Nephron progenitor cell (in vitro differentiated cells): ENCODE data around the gene PARP16.
A peak's percentile ranks its signal among the peaks of the same experiment; 100 is the strongest.

Source experiments
- DNase-seq: peaks from one replicate; pipeline ENCODE4 v3.0.0; 2021
- H3K27ac Mint-ChIP-seq: 2 replicates; pipeline ENCODE4 v1.8.0; 2021; ENCODE audit warnings: mild to moderate bottlenecking, moderate library complexity, mixed read lengths
- H3K27me3 Mint-ChIP-seq: 2 replicates; pipeline ENCODE4 v1.8.0; 2021; ENCODE audit warnings: mild to moderate bottlenecking, low read depth, mixed read lengths; ENCODE audit not compliant: poor library complexity
- H3K36me3 Mint-ChIP-seq: 2 replicates; pipeline ENCODE4 v1.8.0; 2021; ENCODE audit warnings: low read depth, mixed read lengths
- H3K4me1 Mint-ChIP-seq: 2 replicates; pipeline ENCODE4 v1.8.0; 2021; ENCODE audit warnings: mixed read lengths
- H3K4me3 Mint-ChIP-seq: 2 replicates; pipeline ENCODE4 v1.8.0; 2021; ENCODE audit warnings: mild to moderate bottlenecking, moderate library complexity, mixed read lengths
- H3K9me3 Mint-ChIP-seq: 2 replicates; pipeline ENCODE4 v1.8.0; 2021; ENCODE audit warnings: mild to moderate bottlenecking, moderate library complexity, mixed read lengths
- TF ChIP-seq, protein P1 (sequence below): fragments of 200-600 bp; sonication (generic); IDR thresholded peaks from 2 replicates; pipeline ENCODE4 v1.5.0; 2021; ENCODE audit warnings: antibody characterized with exemption

PARP16 gene

DNA sequence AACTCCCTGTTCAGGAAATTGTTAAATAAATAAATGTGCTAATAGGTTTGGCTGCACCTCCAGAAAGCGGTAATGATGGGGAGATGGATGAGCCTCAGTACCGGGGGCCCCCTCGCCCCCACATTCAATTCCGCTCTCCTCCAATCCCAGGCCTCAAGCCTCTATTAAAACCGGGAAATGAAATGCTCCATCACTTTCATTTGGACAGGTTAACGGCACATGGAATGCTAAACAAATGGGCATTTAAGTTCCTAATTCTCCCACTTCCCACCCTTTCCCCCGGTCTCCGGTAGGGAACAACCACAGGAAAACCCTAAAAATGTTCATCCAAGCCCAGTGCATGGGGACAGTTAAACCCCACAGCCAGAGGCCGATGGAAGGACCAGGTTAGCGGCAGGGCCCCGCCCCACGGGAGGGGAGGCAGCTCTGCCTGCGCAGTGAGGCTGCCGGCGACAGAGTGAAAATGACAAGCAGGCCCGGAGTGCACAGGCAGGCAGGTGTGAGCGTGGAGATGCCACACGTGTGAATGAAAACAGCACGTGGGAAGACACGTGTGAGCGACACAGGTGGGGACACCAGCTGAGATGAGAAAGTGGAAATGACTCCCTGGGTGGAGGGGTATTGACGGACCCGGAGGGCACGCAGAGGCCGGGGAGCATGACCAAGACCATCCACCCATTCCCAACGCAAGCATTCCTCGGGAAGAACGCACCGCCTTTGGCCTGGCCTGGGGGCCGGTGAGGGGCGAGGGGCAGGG lies 45.9 kb upstream of the PARP16 start:
- DNase-seq: no peak
- Mint-ChIP-seq H3K4me1 (peaks cover 79% of the 10 kb centered on the region), H3K9me3 (no peaks in the 10 kb centered on the region), H3K27ac (peak overlapping the region; percentile 79), H3K4me3 (no peak overlapping the region), H3K36me3 (peaks cover 36% of the 10 kb centered on the region), H3K27me3 (peaks cover 11% of the 10 kb centered on the region)
- TF ChIP-seq, protein P1, sequence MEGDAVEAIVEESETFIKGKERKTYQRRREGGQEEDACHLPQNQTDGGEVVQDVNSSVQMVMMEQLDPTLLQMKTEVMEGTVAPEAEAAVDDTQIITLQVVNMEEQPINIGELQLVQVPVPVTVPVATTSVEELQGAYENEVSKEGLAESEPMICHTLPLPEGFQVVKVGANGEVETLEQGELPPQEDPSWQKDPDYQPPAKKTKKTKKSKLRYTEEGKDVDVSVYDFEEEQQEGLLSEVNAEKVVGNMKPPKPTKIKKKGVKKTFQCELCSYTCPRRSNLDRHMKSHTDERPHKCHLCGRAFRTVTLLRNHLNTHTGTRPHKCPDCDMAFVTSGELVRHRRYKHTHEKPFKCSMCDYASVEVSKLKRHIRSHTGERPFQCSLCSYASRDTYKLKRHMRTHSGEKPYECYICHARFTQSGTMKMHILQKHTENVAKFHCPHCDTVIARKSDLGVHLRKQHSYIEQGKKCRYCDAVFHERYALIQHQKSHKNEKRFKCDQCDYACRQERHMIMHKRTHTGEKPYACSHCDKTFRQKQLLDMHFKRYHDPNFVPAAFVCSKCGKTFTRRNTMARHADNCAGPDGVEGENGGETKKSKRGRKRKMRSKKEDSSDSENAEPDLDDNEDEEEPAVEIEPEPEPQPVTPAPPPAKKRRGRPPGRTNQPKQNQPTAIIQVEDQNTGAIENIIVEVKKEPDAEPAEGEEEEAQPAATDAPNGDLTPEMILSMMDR: no peak

DNA sequence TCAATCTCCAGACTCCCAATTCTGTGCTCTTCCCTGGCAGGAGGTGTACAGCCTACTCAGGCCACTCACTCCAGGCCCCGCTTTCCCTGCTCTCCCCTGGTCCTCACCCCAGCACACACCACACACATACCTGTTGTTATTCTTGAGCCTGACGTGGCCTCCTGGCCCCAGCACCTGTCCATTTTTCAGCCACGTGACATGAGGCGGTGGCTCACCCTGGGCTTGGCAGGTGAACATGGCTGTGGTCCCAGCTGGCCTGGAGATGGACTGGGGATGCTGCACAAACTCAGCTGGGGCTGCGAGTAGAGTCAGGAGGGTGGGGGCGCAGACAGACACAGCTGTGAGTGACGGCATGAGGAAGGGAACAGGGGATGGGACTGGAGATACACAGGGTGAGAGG lies 45.1 kb upstream of the PARP16 start:
- TF ChIP-seq, protein P1: no peak
- peaks cover 37% of the 10 kb centered on the region for H3K36me3 Mint-ChIP-seq
- H3K4me3 Mint-ChIP-seq: no peak overlapping the region
- peaks cover 11% of the 10 kb centered on the region for H3K27me3 Mint-ChIP-seq
- peak overlapping the region; percentile 79 for H3K27ac Mint-ChIP-seq
- peaks cover 75% of the 10 kb centered on the region for H3K4me1 Mint-ChIP-seq
- DNase-seq: no peak
- H3K9me3 Mint-ChIP-seq: no peaks in the 10 kb centered on the region

GRCh38 chr15:65330934-65331645 lies 44.4 kb upstream of the PARP16 start:
- no peak overlapping the region for H3K4me3 Mint-ChIP-seq
- TF ChIP-seq, protein P1: no peak
- H3K27ac Mint-ChIP-seq: peak overlapping the region; percentile 82
- H3K4me1 Mint-ChIP-seq: peaks cover 74% of the 10 kb centered on the region
- no peaks in the 10 kb centered on the region for H3K9me3 Mint-ChIP-seq
- H3K27me3 Mint-ChIP-seq: peaks cover 11% of the 10 kb centered on the region
- peaks cover 37% of the 10 kb centered on the region for H3K36me3 Mint-ChIP-seq
- no peak for DNase-seq

DNA sequence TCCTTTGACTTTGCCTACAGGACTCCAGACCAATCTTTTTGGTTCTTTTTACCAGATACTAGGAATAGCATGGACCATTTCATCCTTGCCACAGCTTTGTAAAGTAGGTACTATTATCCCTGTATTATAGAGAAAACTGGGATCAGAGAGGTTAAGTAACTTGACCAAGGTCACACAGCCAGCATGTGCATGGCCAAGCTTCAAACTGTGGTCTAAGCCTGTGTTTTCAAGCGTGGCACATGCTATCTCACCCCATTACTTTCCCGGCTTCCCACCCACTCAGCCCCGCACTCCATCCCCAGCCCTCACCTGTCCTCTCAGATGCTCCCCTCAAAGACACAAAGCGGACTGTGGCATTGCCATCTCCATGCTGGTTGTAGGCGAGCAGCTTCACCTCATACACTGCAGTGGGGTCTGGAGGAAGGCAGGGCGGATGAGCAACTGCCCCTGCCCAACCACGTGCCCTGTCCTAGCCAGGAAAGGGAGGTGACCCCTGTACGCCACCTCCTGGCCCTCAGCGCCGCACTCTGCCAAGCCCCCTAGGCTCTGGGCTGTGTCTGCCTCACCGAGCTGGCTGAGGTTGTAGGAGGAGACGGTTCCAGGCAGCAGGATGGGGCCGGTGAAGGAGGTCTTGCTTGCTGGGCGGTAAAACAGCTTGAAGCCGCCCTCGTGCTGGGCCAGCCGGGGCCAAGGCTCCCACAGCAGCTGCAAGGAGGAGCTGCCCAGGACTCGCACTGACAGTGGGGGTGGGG lies 43.5 kb upstream of the PARP16 start:
- H3K4me3 Mint-ChIP-seq: no peak overlapping the region
- H3K4me1 Mint-ChIP-seq: peaks cover 71% of the 10 kb centered on the region
- DNase-seq: no peak
- H3K36me3 Mint-ChIP-seq: peaks cover 37% of the 10 kb centered on the region
- TF ChIP-seq, protein P1: no peak
- H3K9me3 Mint-ChIP-seq: no peaks in the 10 kb centered on the region
- H3K27me3 Mint-ChIP-seq: peaks cover 4% of the 10 kb centered on the region
- no peak overlapping the region for H3K27ac Mint-ChIP-seq

DNA sequence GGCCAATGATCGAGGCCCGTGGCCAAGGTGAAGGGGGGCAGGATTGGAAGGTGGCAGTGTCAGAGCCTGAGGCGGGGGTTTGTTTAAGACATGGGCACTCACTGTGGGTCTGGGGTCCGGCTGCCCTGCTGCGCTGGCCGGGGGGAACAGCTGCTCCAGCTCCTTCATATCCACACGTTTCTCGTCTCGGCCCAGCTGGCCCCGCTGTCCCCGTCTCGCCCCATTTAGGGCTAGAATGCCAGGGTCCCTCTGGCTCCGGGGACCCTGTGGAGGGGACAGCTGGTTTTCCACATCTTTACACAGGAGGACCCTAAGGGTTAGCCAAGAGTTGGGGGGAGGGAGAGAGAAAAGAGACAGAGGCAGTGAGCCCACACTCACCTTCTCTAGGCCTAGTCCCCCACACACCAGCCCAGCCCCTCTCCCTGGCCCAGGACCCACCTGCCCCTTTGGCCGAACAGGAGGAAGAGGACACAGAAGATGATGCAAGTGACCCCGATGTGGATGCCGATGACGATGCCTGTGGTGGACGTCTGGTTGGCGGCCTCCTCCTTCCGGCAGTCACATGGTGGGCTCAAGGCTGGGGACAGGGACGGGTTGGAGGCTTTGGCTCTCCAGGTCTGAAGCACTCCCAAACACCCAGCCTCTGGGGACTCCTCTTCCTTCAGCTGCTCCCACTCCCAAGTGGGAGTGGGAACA lies 42.8 kb upstream of the PARP16 start:
- Mint-ChIP-seq H3K4me1 (peaks cover 70% of the 10 kb centered on the region), H3K27ac (peak overlapping the region; percentile 89), H3K4me3 (no peak overlapping the region), H3K36me3 (peaks cover 37% of the 10 kb centered on the region), H3K27me3 (peaks cover 4% of the 10 kb centered on the region), H3K9me3 (no peaks in the 10 kb centered on the region)
- no peak for DNase-seq
- TF ChIP-seq, protein P1: no peak
